AG09309 (cell line): Measurements from ENCODE around the gene RNF224.

Source experiments
- DNase-seq: peaks from one replicate; pipeline ENCODE4 v3.0.0-alpha.2; 2010; ENCODE audit warnings: low read depth
- H3K4me3 ChIP-seq: 2 replicates; pipeline ENCODE4 v1.5.1; 2011; ENCODE audit warnings: mild to moderate bottlenecking, low read depth, low read length, moderate library complexity; ENCODE audit not compliant: control insufficient read depth
- TF ChIP-seq, protein P1 (sequence below): IDR thresholded peaks from 2 replicates; pipeline ENCODE4 v1.5.1; 2011; ENCODE audit warnings: mild to moderate bottlenecking, low read depth, low read length, inconsistent platforms; ENCODE audit not compliant: insufficient read depth, control insufficient read depth; ENCODE audit errors: missing control alignments

RNF224 gene

GRCh38 chr9:137251194-137251461 lies 23.8 kb downstream of the RNF224 start, which contains the start of gene STPG3:
TSS of gene STPG3 (plus strand) at chr9:137251286. CDS start at chr9:137251287, 1 bp downstream.
- TF ChIP-seq, protein P1, sequence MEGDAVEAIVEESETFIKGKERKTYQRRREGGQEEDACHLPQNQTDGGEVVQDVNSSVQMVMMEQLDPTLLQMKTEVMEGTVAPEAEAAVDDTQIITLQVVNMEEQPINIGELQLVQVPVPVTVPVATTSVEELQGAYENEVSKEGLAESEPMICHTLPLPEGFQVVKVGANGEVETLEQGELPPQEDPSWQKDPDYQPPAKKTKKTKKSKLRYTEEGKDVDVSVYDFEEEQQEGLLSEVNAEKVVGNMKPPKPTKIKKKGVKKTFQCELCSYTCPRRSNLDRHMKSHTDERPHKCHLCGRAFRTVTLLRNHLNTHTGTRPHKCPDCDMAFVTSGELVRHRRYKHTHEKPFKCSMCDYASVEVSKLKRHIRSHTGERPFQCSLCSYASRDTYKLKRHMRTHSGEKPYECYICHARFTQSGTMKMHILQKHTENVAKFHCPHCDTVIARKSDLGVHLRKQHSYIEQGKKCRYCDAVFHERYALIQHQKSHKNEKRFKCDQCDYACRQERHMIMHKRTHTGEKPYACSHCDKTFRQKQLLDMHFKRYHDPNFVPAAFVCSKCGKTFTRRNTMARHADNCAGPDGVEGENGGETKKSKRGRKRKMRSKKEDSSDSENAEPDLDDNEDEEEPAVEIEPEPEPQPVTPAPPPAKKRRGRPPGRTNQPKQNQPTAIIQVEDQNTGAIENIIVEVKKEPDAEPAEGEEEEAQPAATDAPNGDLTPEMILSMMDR: no peak
- H3K4me3 ChIP-seq: no peak within 1 kb of the TSS
- no peak for DNase-seq

GRCh38 chr9:137251490-137252268 lies 24.4 kb downstream of the RNF224 start:
- no peak for DNase-seq
- TF ChIP-seq, protein P1: no peak
- H3K4me3 ChIP-seq: no peak overlapping the region

- DNase-seq: no peak
- TF ChIP-seq, protein P1: no peak
- H3K4me3 ChIP-seq: no peak overlapping the region
Measured at GRCh38 chr9:137252555-137253506, 25.5 kb downstream of the RNF224 start.

- peak overlapping the region; percentile 78 for H3K4me3 ChIP-seq
- no peak for DNase-seq
- TF ChIP-seq, protein P1: no peak
Measured at GRCh38 chr9:137253717-137254623, 26.7 kb downstream of the RNF224 start.

GRCh38 chr9:137254624-137255447 lies 27.5 kb downstream of the RNF224 start, which contains the start of gene NELFB:
TSS of gene NELFB (plus strand) at chr9:137255327.
- peak; percentile 41 for DNase-seq
- H3K4me3 ChIP-seq: peak within 1 kb of the TSS; percentile 95
- TF ChIP-seq, protein P1: no peak
